Adrenal gland (tissue), 5 donors: ENCODE data around the gene CD74.

Experiments used
- POLR2A ChIP-seq, 2 donors: fragments of 450-650 bp; IDR thresholded peaks; one replicate each; pipeline ENCODE4 v1.6.1; 2017; ENCODE audit warnings: antibody characterized with exemption in 2 of 2, mild to moderate bottlenecking in 2 of 2, moderate library complexity in 1 of 2
- TF ChIP-seq, protein P1 (sequence below), 6 experiments: fragments of 450-650 bp in 4 of 6; fragments of 200-600 bp in 2 of 6; sonication (generic) in 1 of 6; IDR thresholded peaks; 1 replicate in 5 of 6; 2 replicates in 1 of 6; pipeline versions ENCODE4 v1.5.1 to v1.8.0; 2016 to 2021; ENCODE audit warnings: antibody characterized with exemption in 6 of 6, mild to moderate bottlenecking in 2 of 6, moderate library complexity in 1 of 6
- donor health status: DM: no; HTN: no; CAD: no.

DNA sequence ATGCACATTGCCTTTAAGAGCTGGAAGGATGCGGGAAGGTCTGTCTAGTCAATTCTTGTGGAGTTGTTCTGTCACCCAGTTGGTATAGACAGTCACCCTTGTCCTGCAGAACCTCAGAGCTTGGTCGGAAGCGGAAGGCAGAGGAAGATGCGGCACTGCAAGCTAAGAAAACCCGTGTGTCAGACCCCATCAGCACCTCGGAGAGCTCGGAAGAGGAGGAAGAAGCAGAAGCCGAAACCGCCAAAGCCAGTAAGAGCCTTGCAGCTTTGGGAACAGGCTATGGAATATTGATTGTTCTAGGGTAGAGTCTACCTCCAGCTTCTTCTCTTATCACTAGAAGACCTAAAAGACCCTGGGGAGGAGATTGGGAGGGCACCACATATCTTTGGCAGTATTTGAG lies 48.7 kb downstream of the CD74 start:
- TF ChIP-seq, protein P1, sequence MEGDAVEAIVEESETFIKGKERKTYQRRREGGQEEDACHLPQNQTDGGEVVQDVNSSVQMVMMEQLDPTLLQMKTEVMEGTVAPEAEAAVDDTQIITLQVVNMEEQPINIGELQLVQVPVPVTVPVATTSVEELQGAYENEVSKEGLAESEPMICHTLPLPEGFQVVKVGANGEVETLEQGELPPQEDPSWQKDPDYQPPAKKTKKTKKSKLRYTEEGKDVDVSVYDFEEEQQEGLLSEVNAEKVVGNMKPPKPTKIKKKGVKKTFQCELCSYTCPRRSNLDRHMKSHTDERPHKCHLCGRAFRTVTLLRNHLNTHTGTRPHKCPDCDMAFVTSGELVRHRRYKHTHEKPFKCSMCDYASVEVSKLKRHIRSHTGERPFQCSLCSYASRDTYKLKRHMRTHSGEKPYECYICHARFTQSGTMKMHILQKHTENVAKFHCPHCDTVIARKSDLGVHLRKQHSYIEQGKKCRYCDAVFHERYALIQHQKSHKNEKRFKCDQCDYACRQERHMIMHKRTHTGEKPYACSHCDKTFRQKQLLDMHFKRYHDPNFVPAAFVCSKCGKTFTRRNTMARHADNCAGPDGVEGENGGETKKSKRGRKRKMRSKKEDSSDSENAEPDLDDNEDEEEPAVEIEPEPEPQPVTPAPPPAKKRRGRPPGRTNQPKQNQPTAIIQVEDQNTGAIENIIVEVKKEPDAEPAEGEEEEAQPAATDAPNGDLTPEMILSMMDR (IDR thresholded peaks at IDR 0.05): no peak
- no peak for TF ChIP-seq POLR2A (IDR thresholded peaks at IDR 0.05)
